Neutrophil (primary cell): ENCODE measurements around the gene HOXD4.

Experiments used
- H3K27ac ChIP-seq: fragments of 200-600 bp; sonication (generic); 2 replicates; pipeline ENCODE4 v1.5.1; 2016; ENCODE audit warnings: mild to moderate bottlenecking, moderate library complexity
- H3K27me3 ChIP-seq: fragments of 200-600 bp; sonication (generic); 2 replicates; pipeline ENCODE4 v1.6.0; 2016; ENCODE audit warnings: mild to moderate bottlenecking
- H3K36me3 ChIP-seq: fragments of 200-600 bp; sonication (generic); 2 replicates; pipeline ENCODE4 v1.5.1; 2017
- H3K4me1 ChIP-seq, 2 experiments: fragments of 200-600 bp in 1 of 2; sonication (generic) in 1 of 2; 1 replicate in 1 of 2; 2 replicates in 1 of 2; pipeline versions ENCODE4 v1.5.1 to v1.6.1; 2013 to 2016; ENCODE audit warnings: low read depth in 1 of 2, low read length in 1 of 2, mild to moderate bottlenecking in 1 of 2, moderate library complexity in 1 of 2; ENCODE audit not compliant: control insufficient read depth in 1 of 2, insufficient read depth in 1 of 2
- H3K4me3 ChIP-seq, 2 experiments: fragments of 200-600 bp in 1 of 2; sonication (generic) in 1 of 2; 1 replicate in 1 of 2; 2 replicates in 1 of 2; pipeline ENCODE4 v1.5.1; 2013 to 2016; ENCODE audit warnings: low read depth in 1 of 2, low read length in 1 of 2, mild to moderate bottlenecking in 1 of 2, moderate library complexity in 1 of 2
- H3K9me3 ChIP-seq: fragments of 200-600 bp; sonication (generic); 2 replicates; pipeline ENCODE4 v1.5.1; 2016
- TF ChIP-seq, protein P1 (sequence below): fragments of 200-600 bp; sonication (generic); IDR thresholded peaks from 2 replicates; pipeline ENCODE4 v1.5.1; 2016; ENCODE audit warnings: antibody characterized with exemption

HOXD4 gene

GRCh38 chr2:176138923-176139660 is 12.3 kb upstream of the HOXD4 start:
- Histone ChIP-seq H3K4me3 (no peak overlapping the region), H3K27me3 (peaks cover 100% of the 10 kb centered on the region)

DNA sequence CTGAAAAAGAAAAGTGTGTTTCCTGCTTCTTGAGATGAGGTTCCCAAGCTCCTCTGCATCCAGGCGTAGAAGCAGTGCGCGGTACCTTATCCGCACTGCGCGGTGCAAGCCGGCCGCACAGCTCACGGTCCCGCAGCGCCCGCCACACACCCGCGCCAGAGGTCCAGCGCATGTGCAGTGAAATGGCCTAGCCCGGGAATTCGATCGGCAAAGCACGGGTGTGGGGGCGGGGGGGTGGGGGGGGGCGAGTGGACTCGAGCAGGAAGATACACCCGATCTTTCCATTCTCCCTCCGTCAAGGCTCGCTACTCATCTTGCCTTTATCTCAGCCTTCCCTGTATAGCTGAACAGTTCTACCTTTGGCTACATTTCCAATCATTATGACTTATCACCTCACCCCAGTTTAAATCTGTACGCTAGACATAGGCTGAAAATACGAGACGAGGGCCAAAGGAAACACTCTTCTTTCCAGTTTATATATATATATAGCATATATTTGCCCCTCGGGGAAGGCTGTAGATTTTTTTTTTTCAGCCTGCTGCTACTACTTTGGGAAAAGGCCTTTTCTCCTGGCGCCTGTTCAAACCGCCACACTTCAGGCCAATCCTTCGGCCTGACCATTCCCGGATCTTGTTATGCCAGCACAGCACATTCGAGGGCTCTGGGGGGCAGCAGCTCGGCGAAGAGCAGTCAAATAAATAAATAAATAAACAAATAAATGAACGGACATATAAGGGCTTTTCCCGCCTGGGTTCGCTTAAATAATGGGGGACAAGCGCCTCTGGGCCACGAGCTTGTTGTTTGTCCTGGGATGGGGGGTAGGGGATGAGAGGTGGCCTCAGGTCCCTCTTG is 11.5 kb upstream of the HOXD4 start:
- Histone ChIP-seq H3K27me3 (peaks cover 100% of the 10 kb centered on the region), H3K36me3 (no peaks in the 10 kb centered on the region), H3K27ac (no peak overlapping the region), H3K4me3 (no peak overlapping the region), H3K4me1 (peaks cover 10 to 15% of the 10 kb centered on the region in 2 experiments), H3K9me3 (no peaks in the 10 kb centered on the region)
- TF ChIP-seq, protein P1, sequence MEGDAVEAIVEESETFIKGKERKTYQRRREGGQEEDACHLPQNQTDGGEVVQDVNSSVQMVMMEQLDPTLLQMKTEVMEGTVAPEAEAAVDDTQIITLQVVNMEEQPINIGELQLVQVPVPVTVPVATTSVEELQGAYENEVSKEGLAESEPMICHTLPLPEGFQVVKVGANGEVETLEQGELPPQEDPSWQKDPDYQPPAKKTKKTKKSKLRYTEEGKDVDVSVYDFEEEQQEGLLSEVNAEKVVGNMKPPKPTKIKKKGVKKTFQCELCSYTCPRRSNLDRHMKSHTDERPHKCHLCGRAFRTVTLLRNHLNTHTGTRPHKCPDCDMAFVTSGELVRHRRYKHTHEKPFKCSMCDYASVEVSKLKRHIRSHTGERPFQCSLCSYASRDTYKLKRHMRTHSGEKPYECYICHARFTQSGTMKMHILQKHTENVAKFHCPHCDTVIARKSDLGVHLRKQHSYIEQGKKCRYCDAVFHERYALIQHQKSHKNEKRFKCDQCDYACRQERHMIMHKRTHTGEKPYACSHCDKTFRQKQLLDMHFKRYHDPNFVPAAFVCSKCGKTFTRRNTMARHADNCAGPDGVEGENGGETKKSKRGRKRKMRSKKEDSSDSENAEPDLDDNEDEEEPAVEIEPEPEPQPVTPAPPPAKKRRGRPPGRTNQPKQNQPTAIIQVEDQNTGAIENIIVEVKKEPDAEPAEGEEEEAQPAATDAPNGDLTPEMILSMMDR: no peak

More at GRCh38 chr2:176138923-176139660, 12.3 kb upstream of the HOXD4 start:
- no peak overlapping the region for H3K27ac ChIP-seq
- no peaks in the 10 kb centered on the region for H3K9me3 ChIP-seq
- TF ChIP-seq, protein P1: no peak
- H3K4me1 ChIP-seq: peaks cover 10 to 15% of the 10 kb centered on the region in 2 experiments
- H3K36me3 ChIP-seq: no peaks in the 10 kb centered on the region

DNA sequence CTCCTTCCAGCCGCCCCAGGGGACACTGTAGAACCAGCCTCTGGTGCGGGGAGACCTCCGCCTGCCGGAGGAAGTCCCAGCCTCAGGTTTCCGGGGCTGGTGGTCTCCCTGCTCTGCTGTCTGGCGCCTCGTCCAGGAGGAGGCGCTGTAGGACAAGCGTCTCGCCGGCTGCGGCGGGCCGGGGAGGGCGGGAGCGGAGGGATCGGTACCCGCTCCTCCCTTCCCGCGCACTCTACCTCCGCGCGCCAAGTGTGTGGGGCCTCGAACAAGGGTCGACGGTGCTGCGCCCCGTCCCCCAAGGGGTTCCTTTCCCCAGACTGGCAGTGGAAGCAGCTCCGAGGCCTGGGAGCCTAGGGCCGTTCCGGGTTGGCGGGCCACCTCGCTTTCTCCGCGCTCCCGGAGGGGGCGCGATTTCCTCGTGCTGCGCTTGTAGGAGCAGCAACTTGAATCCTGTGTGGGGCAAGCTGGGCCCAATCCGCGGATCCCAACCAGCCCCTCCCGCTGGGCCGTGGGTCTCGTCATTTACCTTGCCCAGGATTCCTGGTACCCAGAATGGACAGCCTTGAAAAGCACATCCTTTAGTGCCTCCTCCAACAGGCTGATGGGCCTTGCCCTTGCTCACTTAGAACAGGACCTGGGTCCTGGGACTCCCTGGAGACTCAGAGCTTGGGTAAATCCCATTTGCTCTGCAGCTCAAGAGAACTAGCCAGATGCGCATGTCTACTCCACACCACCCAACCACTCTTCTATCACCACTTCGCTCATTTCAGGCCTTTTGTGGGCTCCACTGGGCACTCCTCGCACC is 10.6 kb upstream of the HOXD4 start:
- Histone ChIP-seq H3K27ac (no peak overlapping the region), H3K27me3 (peaks cover 100% of the 10 kb centered on the region), H3K9me3 (no peaks in the 10 kb centered on the region), H3K4me3 (no peak overlapping the region), H3K4me1 (peaks cover 9 to 15% of the 10 kb centered on the region in 2 experiments), H3K36me3 (no peaks in the 10 kb centered on the region)
- TF ChIP-seq, protein P1: no peak

DNA sequence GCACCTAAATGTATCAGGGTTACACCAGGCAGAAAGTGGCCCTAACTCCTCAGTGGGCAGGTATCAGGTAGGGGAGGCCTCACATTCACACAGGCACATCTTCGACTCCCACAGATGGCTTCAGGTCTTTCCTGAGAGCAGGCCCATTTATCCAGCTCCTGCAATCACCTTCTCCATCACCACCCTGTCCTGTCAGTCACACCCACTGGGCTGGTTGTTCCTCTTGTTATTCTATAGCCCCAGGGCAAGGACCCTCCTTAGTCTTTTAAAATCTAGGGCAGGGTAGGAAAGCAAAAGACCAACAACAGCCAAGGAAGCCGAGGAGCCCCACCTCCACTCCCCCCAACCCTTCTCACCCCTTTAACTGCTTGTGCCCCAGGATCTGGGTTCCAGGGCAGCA is 9.1 kb upstream of the HOXD4 start:
- H3K9me3 ChIP-seq: no peaks in the 10 kb centered on the region
- H3K27me3 ChIP-seq: peaks cover 100% of the 10 kb centered on the region
- H3K4me3 ChIP-seq: no peak overlapping the region
- no peaks in the 10 kb centered on the region for H3K36me3 ChIP-seq
- peaks cover 0 to 7% of the 10 kb centered on the region in 2 experiments for H3K4me1 ChIP-seq
- TF ChIP-seq, protein P1: no peak
- no peak overlapping the region for H3K27ac ChIP-seq
